Activated B cell treated with CpG ODN at 0.5 μM for 24 hours (primary cell): ENCODE measurements around the gene TEPSIN. TPM values are rescaled to one million over a fixed set of nuclear protein-coding genes. Genes with fewer than 3 reads are reported as not detected.

ENCODE experiments used
- ATAC-seq: fragments of 200-7000 bp; cut with Tn5 transposase; one replicate; pipeline ENCODE4 v1.10.0; 2021; ENCODE audit warnings: low read depth, mild to moderate bottlenecking, moderate library complexity
- CTCF ChIA-PET: fragments of 350-600 bp; sonication (Branson Sonifier 250); formaldehyde crosslinking; loops from one replicate; lab custom pipeline; 2021; ENCODE audit warnings: antibody characterized with exemption; lab: Charles Lee
- POLR2A ChIA-PET: fragments of 350-600 bp; sonication (Branson Sonifier 250); formaldehyde crosslinking; loops from one replicate; lab custom pipeline; 2021; ENCODE audit warnings: antibody characterized with exemption; lab: Charles Lee
- DNase-seq: peaks from one replicate; pipeline ENCODE4 v3.0.0; 2022
- H3K27ac Mint-ChIP-seq: one replicate; pipeline ENCODE4 v1.8.0; 2020; ENCODE audit warnings: mixed read lengths
- H3K27me3 Mint-ChIP-seq: one replicate; pipeline ENCODE4 v1.8.0; 2021; ENCODE audit warnings: mixed read lengths
- H3K36me3 Mint-ChIP-seq: one replicate; pipeline ENCODE4 v1.8.0; 2021; ENCODE audit warnings: low read depth, mixed read lengths
- H3K4me1 Mint-ChIP-seq: one replicate; pipeline ENCODE4 v1.8.0; 2021; ENCODE audit warnings: mixed read lengths
- H3K4me3 Mint-ChIP-seq: one replicate; pipeline ENCODE4 v1.8.0; 2020; ENCODE audit warnings: mild to moderate bottlenecking, mixed read lengths
- H3K9me3 Mint-ChIP-seq: one replicate; pipeline ENCODE4 v1.8.0; 2020; ENCODE audit warnings: mixed read lengths
- CTCF ChIP-seq: fragments of 200-600 bp; IDR thresholded peaks from one replicate; pipeline ENCODE4 v1.8.0; 2022; ENCODE audit warnings: antibody characterized with exemption, mild to moderate bottlenecking
- intact Hi-C: fragments of 100-400 bp; cut with micrococcal nuclease; formaldehyde crosslinking; loops from one replicate; pipeline ENCODE4 v1.15.1; 2024
- total RNA-seq: library from RNA; stranded (reverse); gene quantifications from 2 replicates; pipeline ENCODE4 v1.2.3, GENCODE V29; 2022

Gene TEPSIN
- total RNA-seq, 1 donor from 2014 or later = 102 TPM

DNA sequence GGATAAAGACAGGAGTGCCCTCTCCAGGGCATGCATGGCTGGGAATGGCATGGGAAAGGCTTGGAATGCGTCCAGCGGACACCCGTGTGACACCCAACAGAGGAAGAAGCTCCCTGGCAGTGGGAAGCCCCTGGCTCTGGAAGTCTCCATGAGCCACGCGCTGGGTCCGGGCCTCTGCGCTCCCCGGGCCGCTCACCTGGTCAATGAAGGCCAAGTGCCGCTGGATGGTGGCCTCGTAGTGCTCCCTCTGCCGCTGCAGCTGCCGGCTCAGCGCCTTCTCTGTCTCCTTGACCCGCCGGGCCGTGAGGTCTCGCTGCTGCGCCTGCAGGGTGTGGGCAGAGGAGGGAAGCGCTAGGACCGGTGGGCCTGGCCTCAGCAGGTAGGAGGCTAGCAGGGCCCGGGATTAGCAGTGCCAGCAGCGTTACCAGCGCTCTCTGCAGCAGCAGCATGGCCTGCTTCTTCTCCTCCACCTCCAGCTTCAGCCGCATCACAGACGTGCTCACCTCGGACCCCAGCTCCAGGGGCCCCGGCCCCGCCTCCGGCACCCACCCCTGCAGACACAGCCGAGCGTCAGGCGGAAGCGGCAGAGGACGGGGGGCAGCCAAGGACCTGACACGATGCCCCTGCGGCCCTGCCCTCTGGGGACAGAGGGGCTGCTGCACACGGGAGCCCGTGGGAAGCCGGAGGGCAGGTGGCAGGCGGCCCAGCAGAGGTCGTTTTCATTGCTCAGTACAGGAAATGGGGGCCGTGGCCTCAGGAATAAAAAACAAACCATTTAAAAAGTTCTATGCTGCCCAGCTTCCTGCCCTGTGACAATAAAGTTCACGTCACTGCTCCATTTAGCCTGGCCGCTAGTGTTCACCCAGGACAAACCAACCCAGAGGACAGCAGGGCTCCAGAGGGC, 42.1 kb downstream of the TEPSIN start:
- ChIA-PET CTCF (no interaction called here), POLR2A (no interaction called here)
- no peaks in the 10 kb centered on the region for H3K9me3 Mint-ChIP-seq
- intact Hi-C loops = no loop called here
- H3K36me3 Mint-ChIP-seq = peaks cover 19% of the 10 kb centered on the region
- DNase-seq (no peak), ATAC-seq (no peak)
- no peaks in the 10 kb centered on the region for H3K4me1 Mint-ChIP-seq
- TF ChIP-seq CTCF = no peak
- H3K27me3 Mint-ChIP-seq = no peaks in the 10 kb centered on the region
- H3K4me3 Mint-ChIP-seq = no peak overlapping the region
- H3K27ac Mint-ChIP-seq = no peak overlapping the region

DNA sequence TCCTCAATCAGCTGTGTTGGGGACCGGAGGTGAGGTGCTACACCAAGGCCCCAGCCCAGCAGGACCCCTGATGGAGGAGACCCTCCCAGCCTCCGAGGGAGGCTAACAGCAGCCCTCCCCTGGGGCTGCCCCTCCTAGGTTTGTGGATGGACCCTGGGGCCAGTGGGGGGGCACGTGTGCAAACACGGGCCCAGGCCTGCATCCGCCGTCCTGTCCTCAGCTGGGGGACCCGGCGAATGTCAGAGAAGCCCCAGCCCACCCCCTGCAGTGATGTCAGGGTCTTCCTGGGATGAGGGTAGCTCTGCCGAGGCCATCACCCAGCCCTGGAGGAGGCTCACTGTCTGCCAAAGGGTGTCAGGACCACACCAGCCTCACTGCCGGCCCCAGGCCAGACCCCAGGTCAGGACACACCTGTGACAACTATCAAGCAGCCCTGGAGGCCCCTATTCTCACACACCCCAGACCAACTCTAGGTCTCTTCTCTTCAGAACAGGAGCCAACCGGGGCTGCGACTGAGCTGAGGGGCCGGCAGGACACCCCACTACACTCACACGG, 42.8 kb downstream of the TEPSIN start:
- Mint-ChIP-seq H3K36me3 (peaks cover 21% of the 10 kb centered on the region), H3K4me3 (no peak overlapping the region), H3K27ac (no peak overlapping the region), H3K9me3 (no peaks in the 10 kb centered on the region), H3K27me3 (no peaks in the 10 kb centered on the region), H3K4me1 (no peaks in the 10 kb centered on the region)
- TF ChIP-seq CTCF = no peak
- ATAC-seq (no peak), DNase-seq (no peak)
- ChIA-PET POLR2A (no interaction called here), CTCF (no interaction called here)
- intact Hi-C loops = no loop called here

DNA sequence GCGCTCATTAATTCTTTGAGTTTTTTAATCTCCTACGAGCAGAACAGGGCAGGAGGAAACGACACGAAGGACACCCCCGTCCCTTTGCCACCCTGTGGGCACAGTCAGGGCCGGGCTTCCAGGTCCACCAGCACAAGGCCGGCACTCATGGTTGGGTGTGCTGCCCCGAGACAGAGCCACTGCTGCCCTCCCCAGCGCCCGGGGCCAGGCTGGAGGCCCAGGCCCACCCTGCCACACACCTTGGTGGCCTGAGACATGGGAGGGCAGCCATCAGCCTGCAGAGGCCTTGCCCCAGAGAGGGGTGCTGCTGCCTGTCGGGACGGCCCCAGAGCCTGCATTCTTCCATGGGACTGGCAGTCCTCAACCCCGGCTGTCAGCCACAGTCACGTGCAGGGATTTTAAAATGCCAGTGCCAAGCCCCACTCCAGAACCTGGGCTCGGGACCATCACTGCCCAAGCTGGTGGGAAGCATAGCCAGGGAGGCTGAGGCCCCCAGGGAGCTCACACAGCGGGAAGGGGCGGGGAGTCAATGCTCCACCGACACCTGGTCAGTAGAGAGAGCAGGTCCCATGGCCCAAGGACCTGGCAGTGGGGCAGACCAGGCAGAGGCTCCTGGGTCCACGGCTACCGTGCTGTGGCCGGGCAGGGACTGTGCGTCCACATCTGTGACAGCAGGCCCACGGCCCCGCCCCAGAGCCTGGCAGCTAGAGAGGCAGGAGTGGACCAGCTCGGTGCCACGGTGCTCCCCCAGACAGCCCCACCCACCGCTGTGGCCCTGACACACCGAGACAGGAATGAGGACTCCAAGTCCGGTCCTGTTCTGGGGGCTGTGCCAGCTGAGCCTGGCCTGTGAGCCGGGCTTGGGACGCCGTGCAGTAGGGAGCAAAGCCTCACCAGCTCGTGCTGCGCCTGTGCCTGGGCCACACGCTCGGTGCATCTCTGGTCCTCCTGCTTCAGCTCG, 43.6 kb downstream of the TEPSIN start:
- Mint-ChIP-seq H3K27me3 (no peaks in the 10 kb centered on the region), H3K4me3 (no peak overlapping the region), H3K9me3 (no peaks in the 10 kb centered on the region), H3K27ac (no peak overlapping the region), H3K4me1 (no peaks in the 10 kb centered on the region), H3K36me3 (peaks cover 26% of the 10 kb centered on the region)
- TF ChIP-seq CTCF = no peak
- ChIA-PET CTCF (no interaction called here), POLR2A (no interaction called here)
- ATAC-seq = no peak
- intact Hi-C loops = no loop called here
- DNase-seq = no peak

DNA sequence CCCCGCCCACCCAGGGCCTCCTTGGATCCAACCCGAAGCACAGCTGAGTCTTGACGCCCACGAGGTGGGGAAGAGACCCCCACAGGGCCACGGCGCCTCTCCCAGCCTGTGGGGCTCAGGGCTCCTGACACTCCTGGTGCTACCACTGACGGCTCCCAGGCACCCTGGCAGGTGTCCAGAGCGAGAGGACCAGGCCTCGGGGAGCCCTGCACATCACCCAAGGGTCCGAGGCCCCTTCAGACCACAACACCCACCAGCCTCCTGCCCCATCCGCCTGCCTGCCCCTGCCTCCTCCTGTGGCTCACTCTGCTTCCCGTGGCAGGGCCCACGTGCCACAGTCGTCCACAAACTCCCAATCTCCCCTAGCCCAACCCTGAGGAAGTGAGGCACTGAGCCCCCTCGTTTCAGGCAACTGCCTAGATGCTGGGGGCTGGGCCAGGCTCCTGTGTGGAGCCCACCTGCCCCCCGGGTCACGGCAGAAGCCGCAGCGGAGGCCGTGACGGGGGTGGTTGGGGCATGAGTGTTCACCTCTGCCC, 44.6 kb downstream of the TEPSIN start:
- peaks cover 27% of the 10 kb centered on the region for H3K36me3 Mint-ChIP-seq
- intact Hi-C loops = no loop called here
- H3K4me3 Mint-ChIP-seq = no peak overlapping the region
- TF ChIP-seq CTCF = no peak
- H3K4me1 Mint-ChIP-seq = no peaks in the 10 kb centered on the region
- DNase-seq (no peak), ATAC-seq (no peak)
- H3K27ac Mint-ChIP-seq = no peak overlapping the region
- no peaks in the 10 kb centered on the region for H3K27me3 Mint-ChIP-seq
- POLR2A ChIA-PET = no interaction called here
- no peaks in the 10 kb centered on the region for H3K9me3 Mint-ChIP-seq
- CTCF ChIA-PET = no interaction called here
